Esophagus muscularis mucosa (tissue), 4 donors: ENCODE measurements around the gene LAD1. TPM values are rescaled to one million over a fixed set of nuclear protein-coding genes. Genes with fewer than 3 reads are reported as not detected.

Source experiments
- DNase-seq: peaks from one replicate; pipeline ENCODE4 v3.0.0-alpha.2; 2017; ENCODE audit errors: extremely low spot score
- H3K27ac ChIP-seq, 4 donors: fragments of 200-600 bp; sonication (generic); replicated peaks in 1 of 4; 1 replicate in 3 of 4; 2 replicates in 1 of 4; pipeline ENCODE4 v1.5.1; 2016 to 2019; ENCODE audit warnings: mild to moderate bottlenecking in 1 of 4
- H3K27me3 ChIP-seq, 4 donors: fragments of 200-600 bp; sonication (generic); one replicate each; pipeline versions ENCODE4 v1.5.1 to v1.6.0; 2016 to 2019
- H3K36me3 ChIP-seq, 4 donors: fragments of 200-600 bp; sonication (generic); one replicate each; pipeline ENCODE4 v1.5.1; 2016 to 2019
- H3K4me1 ChIP-seq, 4 donors: fragments of 200-600 bp; sonication (generic); one replicate each; pipeline ENCODE4 v1.5.1; 2016 to 2019
- H3K4me3 ChIP-seq, 4 donors: fragments of 200-600 bp; sonication (generic); 1 replicate in 2 of 4; 2 replicates in 2 of 4; pipeline ENCODE4 v1.5.1; 2016 to 2019; ENCODE audit warnings: mild to moderate bottlenecking in 4 of 4, moderate library complexity in 1 of 4
- H3K9me3 ChIP-seq, 4 donors: fragments of 200-600 bp; sonication (generic); 1 replicate in 3 of 4; 2 replicates in 1 of 4; pipeline ENCODE4 v1.5.1; 2016 to 2019
- CTCF ChIP-seq, 3 experiments: fragments of 200-600 bp in 2 of 3; fragments of 450-650 bp in 1 of 3; sonication (generic) in 2 of 3; IDR thresholded peaks; one replicate each; pipeline ENCODE4 v1.5.1; 2017 to 2019; ENCODE audit warnings: antibody characterized with exemption in 3 of 3, mild to moderate bottlenecking in 2 of 3, moderate library complexity in 1 of 3
- EP300 ChIP-seq: sonication (generic); formaldehyde crosslinking; IDR thresholded peaks from one replicate; pipeline ENCODE4 v1.6.1; 2017; ENCODE audit warnings: antibody characterized with exemption
- POLR2A ChIP-seq: fragments of 450-650 bp; IDR thresholded peaks from one replicate; pipeline ENCODE4 v1.6.1; 2017; ENCODE audit warnings: antibody characterized with exemption, moderate library complexity, mild to moderate bottlenecking, low read depth
- POLR2AphosphoS5 ChIP-seq, 2 donors: sonication (generic); formaldehyde crosslinking; IDR thresholded peaks; one replicate each; pipeline ENCODE4 v1.6.1; 2017; ENCODE audit warnings: antibody characterized with exemption in 2 of 2
- WGBS: methylation state at CpG from one replicate; pipeline ENCODE4 v1.1.5; 2018; 5-methylcytosine and 5-hydroxymethylcytosine counted together
- intact Hi-C: fragments of 100-400 bp; cut with DNase I; formaldehyde crosslinking; loops from one replicate; pipeline ENCODE4 v1.15.1; 2023
- total RNA-seq, 4 donors: library from RNA; depleted of rRNA; stranded (reverse); fragments of >200 nt; gene quantifications; one replicate each; pipeline versions ENCODE4 v1.1.0 to v1.2.1, GENCODE V29; 2016

The LAD1 gene
- total RNA-seq, 4 donors from 2014 or later = 0.17 TPM; not detected in 3

GRCh38 chr1:201397675-201398074 is 1.4 kb downstream of the LAD1 start:
- intact Hi-C loops = no loop called here
- H3K4me3 ChIP-seq = no peak overlapping the region
- peaks cover 4 to 11% (median 9%) of the 10 kb centered on the region in 4 donors for H3K4me1 ChIP-seq
- H3K36me3 ChIP-seq = no peaks in the 10 kb centered on the region
- DNase-seq = no peak
- H3K27me3 ChIP-seq = peaks cover 0 to 50% (median 20%) of the 10 kb centered on the region in 4 donors
- no peak overlapping the region for H3K27ac ChIP-seq
- TF ChIP-seq CTCF (IDR thresholded peaks at IDR 0.05) (no peak), EP300 (no peak), POLR2AphosphoS5 (IDR thresholded peaks at IDR 0.05) (no peak), POLR2A (no peak)
- 92% methylated on average over 2 of the region's 2 CpGs for WGBS
- H3K9me3 ChIP-seq = no peaks in the 10 kb centered on the region

- intact Hi-C loops = no loop called here
- 95% methylated on average over 2 of the region's 10 CpGs for WGBS
- Histone ChIP-seq H3K4me3 (no peak overlapping the region), H3K36me3 (no peaks in the 10 kb centered on the region), H3K4me1 (peaks cover 4 to 11% (median 9%) of the 10 kb centered on the region in 4 donors), H3K27ac (no peak overlapping the region), H3K27me3 (peaks cover 0 to 43% (median 20%) of the 10 kb centered on the region in 4 donors), H3K9me3 (no peaks in the 10 kb centered on the region)
- TF ChIP-seq POLR2AphosphoS5 (IDR thresholded peaks at IDR 0.05) (no peak), EP300 (no peak), CTCF (IDR thresholded peaks at IDR 0.05) (no peak), POLR2A (no peak)
- DNase-seq = no peak
These were observed 2.2 kb downstream of the LAD1 start for GRCh38 chr1:201396861-201397464.

- no peak for DNase-seq
- H3K36me3 ChIP-seq = no peaks in the 10 kb centered on the region
- no peak overlapping the region for H3K4me3 ChIP-seq
- H3K27ac ChIP-seq = no peak overlapping the region
- 89% methylated on average over 4 of the region's 4 CpGs for WGBS
- peaks cover 4 to 11% (median 9%) of the 10 kb centered on the region in 4 donors for H3K4me1 ChIP-seq
- intact Hi-C loops = no loop called here
- peaks cover 0 to 42% (median 20%) of the 10 kb centered on the region in 4 donors for H3K27me3 ChIP-seq
- TF ChIP-seq POLR2A (no peak), POLR2AphosphoS5 (IDR thresholded peaks at IDR 0.05) (no peak), CTCF (IDR thresholded peaks at IDR 0.05) (no peak), EP300 (no peak)
- H3K9me3 ChIP-seq = no peaks in the 10 kb centered on the region
These were observed 3.2 kb downstream of the LAD1 start for GRCh38 chr1:201395936-201396335.

- Histone ChIP-seq H3K4me3 (no peak overlapping the region), H3K27ac (no peak overlapping the region), H3K4me1 (peaks cover 4 to 9% (median 8%) of the 10 kb centered on the region in 4 donors), H3K36me3 (no peaks in the 10 kb centered on the region), H3K9me3 (no peaks in the 10 kb centered on the region), H3K27me3 (peaks cover 0 to 29% (median 12%) of the 10 kb centered on the region in 4 donors)
- intact Hi-C loops = no loop called here
- no peak for TF ChIP-seq CTCF (IDR thresholded peaks at IDR 0.05)
- TF ChIP-seq EP300 = no peak
- no peak for TF ChIP-seq POLR2A
- no peak for TF ChIP-seq POLR2AphosphoS5 (IDR thresholded peaks at IDR 0.05)
- 73% methylated on average over 3 of the region's 3 CpGs for WGBS
- DNase-seq = no peak
These were observed 4.5 kb downstream of the LAD1 start for GRCh38 chr1:201394591-201394990.

- TF ChIP-seq POLR2AphosphoS5 (IDR thresholded peaks at IDR 0.05) = no peak
- TF ChIP-seq EP300 = no peak
- no peak for TF ChIP-seq CTCF (IDR thresholded peaks at IDR 0.05)
- TF ChIP-seq POLR2A = no peak
- Histone ChIP-seq H3K27ac (no peak overlapping the region), H3K4me3 (no peak overlapping the region), H3K36me3 (no peaks in the 10 kb centered on the region), H3K9me3 (no peaks in the 10 kb centered on the region), H3K4me1 (no peaks in the 10 kb centered on the region), H3K27me3 (peaks cover 0 to 14% (median 0%) of the 10 kb centered on the region in 4 donors)
- DNase-seq = no peak
- 63% methylated on average over 3 of the region's 3 CpGs for WGBS
- intact Hi-C loops = no loop called here
These were observed 6.0 kb downstream of the LAD1 start for GRCh38 chr1:201393076-201393475.
